GM12873 (cell line): ENCODE results near the gene MAOA.

Experiments
- TF ChIP-seq, protein P1 (sequence below): IDR thresholded peaks from 2 replicates; pipeline ENCODE4 v1.5.1; 2012; ENCODE audit warnings: low read depth, mild to moderate bottlenecking, moderate library complexity, low read length, control low read depth; ENCODE audit not compliant: insufficient read depth; ENCODE audit errors: missing control alignments

Gene MAOA

DNA sequence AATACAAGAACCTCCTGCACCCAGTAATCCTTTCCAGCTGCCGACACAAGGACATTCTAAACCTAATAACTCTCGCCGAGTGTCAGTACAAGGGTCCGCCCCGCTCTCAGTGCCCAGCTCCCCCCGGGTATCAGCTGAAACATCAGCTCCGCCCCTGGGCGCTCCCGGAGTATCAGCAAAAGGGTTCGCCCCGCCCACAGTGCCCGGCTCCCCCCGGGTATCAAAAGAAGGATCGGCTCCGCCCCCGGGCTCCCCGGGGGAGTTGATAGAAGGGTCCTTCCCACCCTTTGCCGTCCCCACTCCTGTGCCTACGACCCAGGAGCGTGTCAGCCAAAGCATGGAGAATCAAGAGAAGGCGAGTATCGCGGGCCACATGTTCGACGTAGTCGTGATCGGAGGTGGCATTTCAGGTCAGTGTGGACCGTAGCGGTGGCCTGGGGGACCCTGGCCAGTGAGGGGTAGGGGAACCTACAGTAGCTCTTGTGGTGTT lies at the start of gene MAOA:
Gene MAOA, plus strand, starts transcription at position 295 of the 490 bp plus-strand sequence. Its CDS starts 43 bp downstream, at position 338.
- TF ChIP-seq, protein P1, sequence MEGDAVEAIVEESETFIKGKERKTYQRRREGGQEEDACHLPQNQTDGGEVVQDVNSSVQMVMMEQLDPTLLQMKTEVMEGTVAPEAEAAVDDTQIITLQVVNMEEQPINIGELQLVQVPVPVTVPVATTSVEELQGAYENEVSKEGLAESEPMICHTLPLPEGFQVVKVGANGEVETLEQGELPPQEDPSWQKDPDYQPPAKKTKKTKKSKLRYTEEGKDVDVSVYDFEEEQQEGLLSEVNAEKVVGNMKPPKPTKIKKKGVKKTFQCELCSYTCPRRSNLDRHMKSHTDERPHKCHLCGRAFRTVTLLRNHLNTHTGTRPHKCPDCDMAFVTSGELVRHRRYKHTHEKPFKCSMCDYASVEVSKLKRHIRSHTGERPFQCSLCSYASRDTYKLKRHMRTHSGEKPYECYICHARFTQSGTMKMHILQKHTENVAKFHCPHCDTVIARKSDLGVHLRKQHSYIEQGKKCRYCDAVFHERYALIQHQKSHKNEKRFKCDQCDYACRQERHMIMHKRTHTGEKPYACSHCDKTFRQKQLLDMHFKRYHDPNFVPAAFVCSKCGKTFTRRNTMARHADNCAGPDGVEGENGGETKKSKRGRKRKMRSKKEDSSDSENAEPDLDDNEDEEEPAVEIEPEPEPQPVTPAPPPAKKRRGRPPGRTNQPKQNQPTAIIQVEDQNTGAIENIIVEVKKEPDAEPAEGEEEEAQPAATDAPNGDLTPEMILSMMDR, result no peak

DNA sequence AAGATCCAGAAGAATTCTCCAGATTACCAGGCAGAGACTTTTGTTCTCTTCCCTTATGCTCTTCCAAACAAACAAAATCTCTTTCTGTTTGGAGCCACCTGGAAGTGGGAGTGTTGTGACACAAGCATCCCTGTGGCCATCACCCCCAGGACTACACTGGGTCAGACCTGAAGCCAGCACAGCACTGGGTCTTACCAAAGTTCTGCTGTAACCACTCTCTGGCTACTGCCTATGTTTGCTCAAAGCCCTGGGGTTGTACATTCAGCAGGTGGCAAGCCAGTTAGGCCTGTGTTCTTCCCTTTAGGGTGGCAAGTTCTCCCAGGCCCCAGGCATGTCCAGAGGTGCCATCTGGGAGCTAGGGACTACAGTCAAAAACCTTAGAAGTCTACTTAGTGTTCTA lies 43.7 kb upstream of the MAOA start:
- TF ChIP-seq, protein P1, result no peak

- TF ChIP-seq, protein P1, result no peak
Measured at GRCh38 chrX:43615660-43616059, 40.4 kb upstream of the MAOA start.

DNA sequence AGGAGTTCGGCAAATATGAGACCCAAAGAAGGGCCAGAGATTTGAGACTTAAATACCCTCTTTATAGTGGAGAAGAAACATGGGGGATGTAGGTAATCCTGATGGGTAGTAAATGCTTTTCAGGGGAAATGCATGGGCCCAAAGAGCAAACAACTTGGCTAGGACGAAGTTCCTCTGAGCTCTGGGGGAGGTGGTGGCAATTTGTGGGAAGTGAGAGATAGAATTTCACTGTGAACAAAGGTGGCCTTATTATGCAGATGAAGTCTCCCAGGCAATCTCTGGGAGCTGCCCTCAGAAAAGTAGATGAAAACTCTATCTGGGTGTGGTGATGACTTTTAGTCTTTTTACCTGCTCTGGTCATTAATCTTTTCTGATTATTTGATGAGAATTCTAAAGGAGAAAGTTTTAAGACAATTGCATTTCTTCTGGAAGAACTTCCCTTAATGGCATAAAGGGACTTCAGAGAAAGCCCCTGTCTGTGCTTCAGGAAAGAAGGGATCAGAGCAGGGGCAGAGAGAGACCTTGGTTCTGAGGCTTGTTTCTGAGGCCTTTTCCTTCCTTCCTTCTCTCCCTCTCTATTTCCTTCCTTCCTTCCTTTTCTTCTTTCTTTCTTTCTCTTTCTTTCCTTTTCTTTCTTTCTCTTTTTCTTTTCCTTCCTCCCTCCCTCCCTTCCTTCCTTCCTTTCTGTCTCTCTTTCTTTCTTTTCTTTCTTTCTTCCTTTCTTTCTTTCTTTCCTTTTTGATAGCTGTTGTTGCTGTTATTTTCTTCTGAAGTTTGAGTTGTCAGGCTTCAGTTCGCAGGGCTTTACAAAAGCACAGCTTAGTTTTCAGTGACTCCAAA lies 37.5 kb upstream of the MAOA start:
- TF ChIP-seq, protein P1, result no peak

- TF ChIP-seq, protein P1, result no peak
Measured at GRCh38 chrX:43627147-43627546, 29.0 kb upstream of the MAOA start.

- TF ChIP-seq, protein P1, result no peak
Measured at GRCh38 chrX:43627669-43628068, 28.4 kb upstream of the MAOA start.

DNA sequence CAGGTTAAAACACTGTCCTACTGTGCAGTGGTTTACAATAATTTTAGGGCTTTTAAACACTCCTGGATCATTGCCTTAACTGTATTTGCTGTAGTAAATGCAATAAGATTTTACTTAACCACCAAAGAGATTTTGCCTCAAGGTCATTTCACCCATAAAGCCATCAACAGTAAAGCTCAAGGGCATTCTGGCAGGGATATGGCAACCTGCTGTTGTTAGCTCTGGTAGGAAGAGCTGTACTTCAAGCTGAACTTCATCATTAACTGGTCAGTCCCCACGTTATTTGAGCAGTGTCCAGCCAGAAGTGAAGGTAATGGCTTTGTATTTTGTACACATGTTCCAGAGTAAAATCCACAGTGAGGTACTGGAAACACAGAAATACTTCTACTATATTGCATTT lies 26.9 kb upstream of the MAOA start:
- TF ChIP-seq, protein P1, result no peak
